Gastrocnemius medialis (tissue), 4 donors: ENCODE results near the gene KLHL29.

Experiments used
- CTCF ChIP-seq, 5 experiments: fragments of 450-650 bp in 3 of 5; fragments of 200-600 bp in 2 of 5; sonication (generic) in 2 of 5; IDR thresholded peaks in 4 of 5; conservative IDR thresholded peaks in 1 of 5; 1 replicate in 4 of 5; 2 replicates in 1 of 5; pipeline ENCODE4 v1.5.1; 2016 to 2019; ENCODE audit warnings: antibody characterized with exemption in 5 of 5, mild to moderate bottlenecking in 3 of 5, moderate library complexity in 3 of 5
- POLR2A ChIP-seq, 2 donors: fragments of 450-650 bp; IDR thresholded peaks; one replicate each; pipeline ENCODE4 v1.6.1; 2017; ENCODE audit warnings: antibody characterized with exemption in 2 of 2, mild to moderate bottlenecking in 2 of 2, moderate library complexity in 2 of 2

- TF ChIP-seq CTCF (IDR thresholded peaks at IDR 0.05 in 4 of 5, conservative IDR thresholded peaks at IDR 0.05 in 1 of 5): no peak
- no peak for TF ChIP-seq POLR2A (IDR thresholded peaks at IDR 0.05)
These were observed 8.0 kb upstream of the KLHL29 start for GRCh38 chr2:23376972-23377371.
